Testis (tissue), 3 donors: ENCODE data around the gene SEC11A. TPM values are rescaled to one million over a fixed set of nuclear protein-coding genes. Genes with fewer than 3 reads are reported as not detected.
A peak's percentile ranks its signal among the peaks of the same experiment; 100 is the strongest.
"Not testable (repeated sequence)": the region's sequence is repeated elsewhere in the genome, so short reads cannot be mapped to it uniquely, and the experiment has no call there.

Experiments used
- DNase-seq: peaks from one replicate; pipeline ENCODE4 v3.0.0-alpha.2; 2019
- H3K27ac ChIP-seq, 2 donors: fragments of 200-600 bp; sonication (generic); one replicate each; pipeline ENCODE4 v1.5.1; 2019
- H3K27me3 ChIP-seq: fragments of 200-600 bp; sonication (generic); one replicate; pipeline ENCODE4 v1.5.1; 2019
- H3K36me3 ChIP-seq: fragments of 200-600 bp; sonication (generic); one replicate; pipeline ENCODE4 v1.5.1; 2017; ENCODE audit warnings: low read depth; ENCODE audit errors: missing control alignments
- H3K4me1 ChIP-seq: fragments of 200-600 bp; sonication (generic); one replicate; pipeline ENCODE4 v1.5.1; 2019
- H3K4me3 ChIP-seq, 2 donors: fragments of 200-600 bp; sonication (generic); one replicate each; pipeline ENCODE4 v1.5.1; 2017 to 2019
- H3K9me3 ChIP-seq: fragments of 200-600 bp; sonication (generic); one replicate; pipeline ENCODE4 v1.5.1; 2017
- CTCF ChIP-seq, 3 experiments: fragments of 450-650 bp in 2 of 3; fragments of 200-600 bp in 1 of 3; sonication (generic) in 1 of 3; IDR thresholded peaks; one replicate each; pipeline ENCODE4 v1.5.1; 2016 to 2019; ENCODE audit warnings: antibody characterized with exemption in 3 of 3, mild to moderate bottlenecking in 2 of 3, moderate library complexity in 1 of 3
- POLR2A ChIP-seq: fragments of 450-650 bp; IDR thresholded peaks from one replicate; pipeline ENCODE4 v1.6.1; 2017; ENCODE audit warnings: antibody characterized with exemption, mild to moderate bottlenecking, moderate library complexity
- WGBS, 2 donors: methylation state at CpG; one replicate each; pipeline ENCODE4 v1.1.5; 2018; 5-methylcytosine and 5-hydroxymethylcytosine counted together
- intact Hi-C: fragments of 100-400 bp; cut with DNase I; formaldehyde crosslinking; loops from one replicate; pipeline ENCODE4 v1.15.1; 2023; ENCODE audit warnings: low total_unique reads
- polyA plus RNA-seq: library from polyadenylated mRNA; stranded (reverse); fragments of 350-450 nt; fragmentation: Illumina TruSeq; extraction: RNeasy Lipid Tissue Mini Kit (QIAGEN cat#74804); gene quantifications from one replicate; pipeline ENCODE4 v1.2.3, GENCODE V29; 2014; ENCODE audit warnings: low read depth, low replicate concordance; ENCODE audit not compliant: insufficient read depth
- total RNA-seq, 2 donors: library from RNA; depleted of rRNA; stranded (reverse); fragments of >200 nt; gene quantifications; one replicate each; pipeline ENCODE4 v1.2.3, GENCODE V29; 2016

The SEC11A gene
- total and polyA plus RNA-seq, 3 donors from 2014 or later = 67.7 to 121 (median 88.9) TPM

DNA sequence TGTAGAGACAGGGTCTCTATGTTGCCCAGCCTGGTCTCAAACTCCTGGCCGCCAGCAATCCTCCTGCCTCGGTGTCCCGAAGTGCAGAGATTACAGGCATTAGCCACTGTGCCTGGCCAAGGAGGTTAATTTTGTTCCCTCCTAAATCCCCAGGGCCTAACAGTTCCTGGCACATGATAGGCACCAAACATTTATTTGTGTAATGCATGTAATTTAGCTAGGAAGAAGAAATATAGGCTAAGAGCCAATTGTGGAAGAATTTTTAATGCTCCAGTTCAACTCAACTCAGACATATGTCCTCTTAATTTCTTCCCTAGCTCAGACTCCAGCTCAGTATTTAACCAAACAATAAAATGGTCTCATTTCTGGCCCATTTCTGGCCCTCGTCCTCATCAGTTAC is 24.8 kb upstream of the SEC11A start:
- TF ChIP-seq POLR2A (no peak), CTCF (IDR thresholded peaks at IDR 0.05) (no peak)
- H3K4me3 ChIP-seq = no peak overlapping the region
- H3K36me3 ChIP-seq = no peaks in the 10 kb centered on the region
- intact Hi-C loops = no loop called here
- H3K27me3 ChIP-seq = no peaks in the 10 kb centered on the region
- DNase-seq = no peak
- H3K27ac ChIP-seq = no peak overlapping the region
- no peaks in the 10 kb centered on the region for H3K4me1 ChIP-seq
- H3K9me3 ChIP-seq = no peaks in the 10 kb centered on the region
- 61 to 77% methylated on average over 4 of the region's 4 CpGs for WGBS, 2 donors

DNA sequence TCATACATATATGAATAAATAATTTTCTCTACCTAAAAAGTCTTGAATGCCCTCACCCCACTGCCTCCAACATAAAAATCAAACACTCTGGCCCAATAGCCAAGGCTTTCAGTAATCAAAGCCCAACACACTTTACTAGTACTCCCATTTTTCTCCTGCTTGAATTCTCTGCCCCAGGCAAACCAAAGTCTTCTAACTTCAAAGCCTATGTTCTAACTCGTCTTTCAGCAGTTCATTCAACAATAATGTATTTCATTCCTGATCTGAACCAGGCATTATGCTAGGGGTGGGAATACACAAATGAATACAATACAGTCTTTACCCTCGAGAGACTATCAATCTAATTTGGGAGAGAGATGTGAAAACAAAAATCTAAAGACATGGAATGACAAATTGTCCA is 21.1 kb upstream of the SEC11A start:
- H3K27me3 ChIP-seq = no peaks in the 10 kb centered on the region
- no peak overlapping the region for H3K4me3 ChIP-seq
- no peaks in the 10 kb centered on the region for H3K4me1 ChIP-seq
- H3K27ac ChIP-seq = no peak overlapping the region
- TF ChIP-seq CTCF (IDR thresholded peaks at IDR 0.05) (no peak), POLR2A (no peak)
- intact Hi-C loops = no loop called here
- DNase-seq = no peak
- no peaks in the 10 kb centered on the region for H3K9me3 ChIP-seq
- WGBS, 2 donors = 61 to 73% methylated on average over 2 of the region's 2 CpGs
- no peaks in the 10 kb centered on the region for H3K36me3 ChIP-seq

GRCh38 chr15:84736375-84736774 is 20.4 kb upstream of the SEC11A start:
- no peaks in the 10 kb centered on the region for H3K4me1 ChIP-seq
- intact Hi-C loops = no loop called here
- H3K36me3 ChIP-seq = no peaks in the 10 kb centered on the region
- 95 to 97% methylated on average over 5 of the region's 5 CpGs for WGBS, 2 donors
- no peak overlapping the region for H3K4me3 ChIP-seq
- no peak overlapping the region for H3K27ac ChIP-seq
- H3K27me3 ChIP-seq = no peaks in the 10 kb centered on the region
- H3K9me3 ChIP-seq = no peaks in the 10 kb centered on the region
- DNase-seq = no peak
- TF ChIP-seq POLR2A = no peak
- TF ChIP-seq CTCF (IDR thresholded peaks at IDR 0.05) = no peak

DNA sequence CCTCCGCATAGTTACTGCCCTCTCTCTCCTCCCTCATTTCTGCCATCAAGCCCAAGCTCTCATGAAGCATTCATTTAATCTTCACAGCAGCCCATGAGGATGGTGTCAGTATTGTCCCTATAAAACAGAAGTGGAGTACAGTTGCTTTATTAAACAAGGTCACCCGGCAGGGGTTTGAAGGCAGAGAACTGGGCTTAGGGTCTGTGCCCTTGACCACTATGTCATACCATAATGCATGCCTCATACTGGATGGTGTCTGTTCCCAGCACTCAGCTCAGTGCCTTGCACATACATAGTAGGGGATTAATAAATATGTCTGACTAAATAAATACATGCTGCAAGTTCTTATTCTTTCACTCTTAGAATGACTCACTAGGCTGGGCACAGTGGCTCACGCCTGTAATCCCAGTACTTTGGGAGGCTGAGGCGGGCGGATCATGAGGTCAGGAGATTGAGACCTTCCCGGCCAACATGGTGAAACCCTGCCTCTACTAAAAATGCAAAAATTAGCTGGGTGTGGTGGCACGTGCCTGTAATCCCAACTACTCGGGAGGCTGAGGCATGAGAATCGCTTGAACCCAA is 19.6 kb upstream of the SEC11A start:
- intact Hi-C loops, H3K9me3 ChIP-seq, DNase-seq, H3K4me1 ChIP-seq, H3K27ac ChIP-seq, H3K27me3 ChIP-seq, H3K36me3 ChIP-seq, H3K4me3 ChIP-seq: not testable (repeated sequence)
- WGBS, 2 donors = 86 to 89% methylated on average over 9 of the region's 9 CpGs

DNA sequence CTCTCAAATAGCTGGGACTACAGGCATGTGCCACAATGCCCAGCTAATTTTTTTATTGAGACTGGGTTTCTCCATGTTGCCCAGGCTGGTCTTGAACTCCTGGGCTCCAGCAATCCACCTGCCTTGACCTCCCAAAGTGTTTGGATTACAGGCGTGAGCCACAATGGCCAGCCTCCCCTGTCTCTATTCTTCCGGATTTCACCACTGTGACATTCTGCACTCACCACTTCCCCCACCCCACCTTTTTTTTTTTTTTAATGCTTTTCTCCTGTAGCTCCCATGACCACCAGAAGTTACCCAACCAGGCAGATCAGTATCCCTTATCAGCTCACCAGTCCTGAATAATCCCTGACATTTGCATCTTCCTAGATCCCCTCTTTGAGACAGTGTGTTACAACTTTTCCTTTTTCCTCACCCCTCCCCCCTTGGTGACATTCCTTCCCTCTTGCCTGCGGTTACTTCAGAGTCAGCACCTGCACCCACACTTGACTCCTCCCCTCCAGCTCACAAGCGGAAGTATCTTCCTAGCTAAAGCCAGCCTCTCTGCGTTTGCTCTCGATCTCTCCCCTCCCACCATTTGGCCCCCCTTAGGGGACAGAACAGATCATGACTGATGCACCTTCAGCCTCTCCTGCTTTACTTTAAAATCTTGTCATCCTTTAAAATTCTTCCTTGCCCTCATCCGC is 19.0 kb upstream of the SEC11A start:
- Histone ChIP-seq H3K27me3 (no peaks in the 10 kb centered on the region), H3K4me1 (no peaks in the 10 kb centered on the region), H3K27ac (no peak overlapping the region), H3K9me3 (no peaks in the 10 kb centered on the region), H3K4me3 (no peak overlapping the region), H3K36me3 (no peaks in the 10 kb centered on the region)
- peak; percentile 36 for DNase-seq
- WGBS, 2 donors = 62 to 72% methylated on average over 7 of the region's 7 CpGs
- TF ChIP-seq POLR2A (no peak), CTCF (IDR thresholded peaks at IDR 0.05) (no peak)
- intact Hi-C loops = no loop called here
